GM12878 (cell line): ENCODE data around the gene KLHL26. TPM values are rescaled to one million over a fixed set of nuclear protein-coding genes. Genes with fewer than 3 reads are reported as not detected.

ENCODE experiments used
- ATAC-seq: fragments of 200-7000 bp; cut with Tn5 transposase; 3 replicates; pipeline ENCODE4 v1.9.1; 2020; ENCODE audit warnings: mild to moderate bottlenecking, moderate library complexity
- BruUV-seq: library from RNA; stranded (reverse); fragments of 400-500 nt; replicated peaks from 2 replicates; lab custom pipeline; 2021; lab: Mats Ljungman, UMichigan
- CTCF ChIA-PET: fragments of 300-600 bp; sonication (Branson Sonifier 250); formaldehyde crosslinking; extraction: SDS; loops from one replicate; lab custom pipeline; 2021; ENCODE audit warnings: inconsistent platforms; lab: Yijun Ruan, JAX
- POLR2A ChIA-PET: fragments of 350-600 bp; formaldehyde crosslinking; extraction: SDS; loops from one replicate; lab custom pipeline; 2021; ENCODE audit warnings: inconsistent platforms; lab: Charles Lee
- RAD21 ChIA-PET: fragments of 300-600 bp; sonication (Branson Sonifier 250); formaldehyde crosslinking; loops from one replicate; lab custom pipeline; 2023; ENCODE audit warnings: antibody characterized with exemption; ENCODE audit not compliant: unreplicated experiment; lab: Charles Lee
- SMC1A ChIA-PET: fragments of 300-600 bp; sonication (Branson Sonifier 250); formaldehyde crosslinking; loops from one replicate; lab custom pipeline; 2023; ENCODE audit not compliant: unreplicated experiment, uncharacterized antibody; lab: Charles Lee
- DNase-seq: peaks from one replicate; pipeline ENCODE4 v3.0.0-alpha.2; 2011; ENCODE audit warnings: low read depth, low spot score
- FAIRE-seq: peaks from 3 replicates; lab custom pipeline; 2011; peaks lifted over from hg19 to GRCh38; lab: Jason Lieb, UNC
- H2AFZ ChIP-seq: 2 replicates; pipeline ENCODE4 v1.6.0; 2011; ENCODE audit warnings: low read depth, low read length, control low read depth; ENCODE audit not compliant: control insufficient read depth
- H3K27ac ChIP-seq: 2 replicates; pipeline ENCODE4 v1.5.1; 2011; ENCODE audit warnings: control low read depth; ENCODE audit not compliant: control insufficient read depth, insufficient read depth
- H3K27me3 ChIP-seq, 2 experiments: replicated peaks in 1 of 2; 2 replicates each; pipeline versions ENCODE4 v1.6.0 to v1.6.1; 2011; ENCODE audit warnings: low read length in 1 of 2; ENCODE audit not compliant: control insufficient read depth in 2 of 2, insufficient read depth in 2 of 2
- H3K36me3 ChIP-seq, 2 experiments: 2 replicates each; pipeline ENCODE4 v1.5.1; 2011; ENCODE audit warnings: low read length in 1 of 2; ENCODE audit not compliant: control insufficient read depth in 2 of 2, insufficient read depth in 2 of 2
- H3K4me1 ChIP-seq: 2 replicates; pipeline ENCODE4 v1.6.1; 2011; ENCODE audit warnings: mild to moderate bottlenecking, low read length, moderate library complexity, mixed read lengths; ENCODE audit not compliant: control insufficient read depth, insufficient read depth
- H3K4me2 ChIP-seq: 2 replicates; pipeline ENCODE4 v1.6.0; 2011; ENCODE audit warnings: control low read depth; ENCODE audit not compliant: control insufficient read depth, insufficient read depth
- H3K4me3 ChIP-seq: fragments of 200-600 bp; sonication (generic); 2 replicates; pipeline ENCODE4 v1.5.1; 2016
- H3K79me2 ChIP-seq: 2 replicates; pipeline ENCODE4 v1.6.0; 2011; ENCODE audit warnings: low read length; ENCODE audit not compliant: control insufficient read depth, insufficient read depth
- H3K9ac ChIP-seq: 2 replicates; pipeline ENCODE4 v1.8.0; 2011; ENCODE audit warnings: low read length, control low read depth, mixed read lengths; ENCODE audit not compliant: control insufficient read depth, insufficient read depth
- H3K9me3 ChIP-seq: replicated peaks from 3 replicates; pipeline ENCODE4 v1.5.1; 2011; ENCODE audit warnings: mild to moderate bottlenecking, low read length; ENCODE audit not compliant: control insufficient read depth, insufficient read depth
- H4K20me1 ChIP-seq: 2 replicates; pipeline ENCODE4 v1.6.0; 2011; ENCODE audit not compliant: control insufficient read depth, insufficient read depth
- CHD1 ChIP-seq: IDR thresholded peaks from 2 replicates; pipeline ENCODE4 v1.6.1; 2012; ENCODE audit warnings: low read depth, low read length, improper control_type of control experiment
- FOXM1 ChIP-seq: IDR thresholded peaks from 2 replicates; pipeline ENCODE4 v1.6.1; 2012; ENCODE audit warnings: low read depth, mild to moderate bottlenecking, inconsistent platforms, low read length, moderate library complexity
- MYB ChIP-seq: fragments of 150-350 bp; IDR thresholded peaks from 2 replicates; pipeline ENCODE4 v1.6.1; 2014; ENCODE audit warnings: mild to moderate bottlenecking, low read depth, low read length, borderline replicate concordance
- NFYA ChIP-seq: IDR thresholded peaks from 2 replicates; pipeline ENCODE4 v1.6.1; 2011; ENCODE audit warnings: low read depth, mild to moderate bottlenecking, low read length, improper control_type of control experiment, borderline replicate concordance
- RAD21 ChIP-seq: IDR thresholded peaks from 2 replicates; pipeline ENCODE4 v1.6.1; 2011; ENCODE audit warnings: mild to moderate bottlenecking, low read depth, low read length, moderate library complexity; ENCODE audit not compliant: insufficient read depth
- SIX5 ChIP-seq: IDR thresholded peaks from 2 replicates; pipeline ENCODE4 v1.6.1; 2011; ENCODE audit warnings: mild to moderate bottlenecking, low read depth, low read length, moderate library complexity; ENCODE audit not compliant: severe bottlenecking
- SMAD1 ChIP-seq: fragments of 450-650 bp; IDR thresholded peaks from 2 replicates; pipeline ENCODE4 v1.6.1; 2018; ENCODE audit warnings: mild to moderate bottlenecking, low read depth; ENCODE audit not compliant: partially characterized antibody
- SRF ChIP-seq, 2 experiments: IDR thresholded peaks; 2 replicates each; pipeline ENCODE4 v1.6.1; 2011; ENCODE audit warnings: low read depth in 2 of 2, low read length in 2 of 2, mild to moderate bottlenecking in 1 of 2, moderate library complexity in 1 of 2
- ZNF207 ChIP-seq: fragments of 450-650 bp; IDR thresholded peaks from 2 replicates; pipeline ENCODE4 v1.6.1; 2014; ENCODE audit warnings: antibody characterized with exemption, mild to moderate bottlenecking, borderline replicate concordance
- WGBS: methylation state at CpG from one replicate; pipeline ENCODE4 v1.1.6; 2016; ENCODE audit warnings: low lambda C conversion rate; ENCODE audit not compliant: insufficient replicate concordance, insufficient coverage; ENCODE audit errors: missing lambda C conversion rate; 5-methylcytosine and 5-hydroxymethylcytosine counted together
- in situ Hi-C: fragments of 300-500 bp; cut with MboI; formaldehyde crosslinking; loops from 9 replicates; pipeline ENCODE4 v1.14.3; 2018; ENCODE audit warnings: mixed read lengths
- intact Hi-C: fragments of 100-400 bp; cut with micrococcal nuclease; formaldehyde crosslinking; loops from one replicate; pipeline ENCODE4 v1.14.2; 2022; ENCODE audit not compliant: unreplicated experiment
- polyA plus RNA-seq, 11 experiments: library from polyadenylated mRNA; depleted of rRNA in 4 of 11; unstranded in 6 of 11; stranded (reverse) in 5 of 11; fragments of >200 nt; fragmentation: Nextera tagmentation in 4 of 11; fragmentation: Illumina TruSeq in 1 of 11; extraction: Ambion mirVana in 4 of 11; extraction: Trizol in 1 of 11; gene quantifications; 1 replicate in 1 of 11; 2 replicates in 10 of 11; pipeline versions ENCODE4 v1.2.1 to v1.2.3, GENCODE V29; 2011 to 2016; ENCODE audit warnings: inconsistent platforms in 2 of 11, missing spikeins in 2 of 11, low read depth in 1 of 11
- total RNA-seq, 4 experiments: library from RNA; depleted of rRNA in 3 of 4; stranded (reverse); fragments of >200 nt in 3 of 4; fragmentation: Illumina TruSeq in 1 of 4; extraction: Trizol in 1 of 4; gene quantifications; 2 replicates each; pipeline versions ENCODE4 v1.2.1 to v1.2.3, GENCODE V29; 2013 to 2021
- TF ChIP-seq, protein P1 (sequence below): IDR thresholded peaks from 2 replicates; pipeline ENCODE4 v1.6.1; 2011; ENCODE audit warnings: mild to moderate bottlenecking, low read depth, low read length, moderate library complexity; ENCODE audit not compliant: insufficient replicate concordance
- TF ChIP-seq, protein P2 (sequence below): IDR thresholded peaks from 2 replicates; pipeline ENCODE4 v1.6.1; 2012; ENCODE audit warnings: low read depth, low read length, improper control_type of control experiment

Gene KLHL26
- total and polyA plus RNA-seq, 10 of the 15 experiments (the other 5 are each of a cell fraction or from before 2014, with no cell fraction given), result 0.18 to 14.6 (median 2.9) TPM

DNA sequence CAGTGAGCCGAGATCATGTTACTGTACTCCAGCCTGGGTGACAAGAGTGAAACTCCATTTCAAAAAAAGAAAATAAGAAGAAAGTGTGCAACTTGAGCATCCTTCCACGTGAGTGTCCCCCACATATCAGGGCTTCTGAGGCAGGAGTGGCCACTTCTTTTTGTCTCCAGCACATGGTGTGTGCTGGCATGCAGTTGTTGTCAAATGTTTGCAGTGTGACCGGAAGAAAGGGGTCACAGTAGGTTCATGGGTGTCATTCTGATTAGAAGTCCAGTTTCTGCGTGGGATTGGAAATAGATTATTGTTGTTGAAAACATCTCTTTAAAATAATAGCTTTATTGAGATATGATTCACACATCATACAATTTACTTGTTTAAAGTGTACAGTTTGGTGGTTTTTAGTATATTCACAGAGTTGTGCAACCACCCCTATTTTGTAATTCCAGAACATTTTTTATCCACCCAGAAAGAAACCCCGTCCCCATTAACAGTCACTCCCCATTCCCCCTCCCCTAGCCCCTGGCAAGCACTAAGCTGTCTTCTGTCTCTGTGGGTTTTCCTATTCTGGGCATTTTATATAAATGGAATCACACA is 48.9 kb downstream of the KLHL26 start:
- intact Hi-C loops, result loop anchor here (10.0 kb wide), 1 partner anchor 159 kb away; no protein-coding TSS in a partner anchor
- SMC1A ChIA-PET, result interaction anchor here (1.1 kb wide), 1 partner anchor 9 kb away, joined by 4 read pairs; no protein-coding TSS in a partner anchor
- DNase-seq, result no peak
- in situ Hi-C loops, result no loop called here
- Histone ChIP-seq H4K20me1 (no peaks in the 10 kb centered on the region), H3K4me2 (no peak overlapping the region), H3K27me3 (no peaks in the 10 kb centered on the region), H3K4me1 (peaks cover 12% of the 10 kb centered on the region), H3K27ac (no peak overlapping the region), H3K4me3 (no peak overlapping the region), H3K9me3 (no peaks in the 10 kb centered on the region), H3K36me3 (no peaks in the 10 kb centered on the region)
- no peak for FAIRE-seq
- CTCF ChIA-PET, result interaction anchor here (0.6 to 0.9 kb wide), 4 partner anchors 10 to 301 kb away, joined by 3 read pairs; no protein-coding TSS in a partner anchor
- POLR2A ChIA-PET, result no interaction called here
- TF ChIP-seq SIX5 (no peak), NFYA (no peak), MYB (no peak), SRF (IDR thresholded peaks at IDR 0.05; ENCODE audit: low read depth in 2 of 2, low read length in 2 of 2) (no peak), FOXM1 (no peak), RAD21 (no peak), ZNF207 (no peak), SMAD1 (no peak), CHD1 (no peak)
- TF ChIP-seq, protein P1, sequence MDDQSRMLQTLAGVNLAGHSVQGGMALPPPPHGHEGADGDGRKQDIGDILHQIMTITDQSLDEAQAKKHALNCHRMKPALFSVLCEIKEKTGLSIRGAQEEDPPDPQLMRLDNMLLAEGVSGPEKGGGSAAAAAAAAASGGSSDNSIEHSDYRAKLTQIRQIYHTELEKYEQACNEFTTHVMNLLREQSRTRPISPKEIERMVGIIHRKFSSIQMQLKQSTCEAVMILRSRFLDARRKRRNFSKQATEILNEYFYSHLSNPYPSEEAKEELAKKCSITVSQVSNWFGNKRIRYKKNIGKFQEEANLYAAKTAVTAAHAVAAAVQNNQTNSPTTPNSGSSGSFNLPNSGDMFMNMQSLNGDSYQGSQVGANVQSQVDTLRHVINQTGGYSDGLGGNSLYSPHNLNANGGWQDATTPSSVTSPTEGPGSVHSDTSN, result no peak
- TF ChIP-seq, protein P2, sequence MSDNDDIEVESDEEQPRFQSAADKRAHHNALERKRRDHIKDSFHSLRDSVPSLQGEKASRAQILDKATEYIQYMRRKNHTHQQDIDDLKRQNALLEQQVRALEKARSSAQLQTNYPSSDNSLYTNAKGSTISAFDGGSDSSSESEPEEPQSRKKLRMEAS, result no peak
- TF ChIP-seq, all 136 proteins: peak for 0
- 64% methylated on average over 5 of the region's 5 CpGs for WGBS
- no peak overlapping the region for H3K9ac ChIP-seq
- RAD21 ChIA-PET, result no interaction called here
- H3K79me2 ChIP-seq, result no peaks in the 10 kb centered on the region; the same call in 1 of the 2 replicates
- TSS peak; percentile 60 for BruUV-seq
- ATAC-seq, result no peak
- H2AFZ ChIP-seq, result no peak overlapping the region
